HepG2 (cell line): ENCODE measurements around the gene VPS9D1. TPM values are rescaled to one million over a fixed set of nuclear protein-coding genes. Genes with fewer than 3 reads are reported as not detected.
A peak's percentile ranks its signal among the peaks of the same experiment; 100 is the strongest.

ENCODE experiments used
- ADNP ChIP-seq: sonication (generic); formaldehyde crosslinking; IDR thresholded peaks from 2 replicates; pipeline ENCODE4 v1.4.0; 2020; ENCODE audit warnings: missing genetic modification reagents
- BORCS8-MEF2B ChIP-seq: sonication (generic); formaldehyde crosslinking; IDR thresholded peaks from 2 replicates; pipeline ENCODE4 v1.8.0; 2022; ENCODE audit warnings: mild to moderate bottlenecking, missing genetic modification reagents
- CREB3 ChIP-seq: sonication (generic); formaldehyde crosslinking; IDR thresholded peaks from 2 replicates; pipeline ENCODE4 v1.5.0; 2020; ENCODE audit warnings: missing genetic modification reagents
- DMTF1 ChIP-seq: sonication (generic); formaldehyde crosslinking; IDR thresholded peaks from 2 replicates; pipeline ENCODE4 v1.4.0; 2020; ENCODE audit warnings: mild to moderate bottlenecking, missing genetic modification reagents
- ETS1 ChIP-seq: sonication (generic); formaldehyde crosslinking; IDR thresholded peaks from 2 replicates; pipeline ENCODE4 v1.4.0; 2020; ENCODE audit warnings: missing genetic modification reagents
- ETV5 ChIP-seq: IDR thresholded peaks from 2 replicates; pipeline ENCODE4 v1.6.1; 2018; ENCODE audit warnings: missing biosample characterization, missing genetic modification reagents, inconsistent platforms, borderline replicate concordance
- HOXD1 ChIP-seq: sonication (generic); formaldehyde crosslinking; IDR thresholded peaks from 2 replicates; pipeline ENCODE4 v1.5.0; 2020; ENCODE audit warnings: missing genetic modification reagents
- MTA3 ChIP-seq: sonication (generic); formaldehyde crosslinking; IDR thresholded peaks from 2 replicates; pipeline ENCODE4 v1.4.0; 2020; ENCODE audit warnings: missing genetic modification reagents
- NR1H2 ChIP-seq: sonication (generic); formaldehyde crosslinking; IDR thresholded peaks from 2 replicates; pipeline ENCODE4 v1.8.1; 2022; ENCODE audit warnings: low read depth, missing genetic modification reagents, borderline replicate concordance
- PAWR ChIP-seq: sonication (generic); formaldehyde crosslinking; IDR thresholded peaks from 2 replicates; pipeline ENCODE4 v1.4.0; 2020; ENCODE audit warnings: missing genetic modification reagents, mild to moderate bottlenecking, borderline replicate concordance
- PAXIP1 ChIP-seq: sonication (generic); formaldehyde crosslinking; conservative IDR thresholded peaks from 2 replicates; pipeline ENCODE4 v1.4.0; 2020; ENCODE audit warnings: mild to moderate bottlenecking, missing genetic modification reagents, moderate library complexity
- REXO4 ChIP-seq: sonication (generic); formaldehyde crosslinking; IDR thresholded peaks from 2 replicates; pipeline ENCODE4 v1.8.0; 2022; ENCODE audit warnings: missing genetic modification reagents, mild to moderate bottlenecking, borderline replicate concordance
- SMARCE1 ChIP-seq: fragments of 450-650 bp; IDR thresholded peaks from 2 replicates; pipeline ENCODE4 v1.6.1; 2017; ENCODE audit warnings: borderline replicate concordance
- TBX3 ChIP-seq: fragments of 450-650 bp; IDR thresholded peaks from 2 replicates; pipeline ENCODE4 v1.6.1; 2017; ENCODE audit warnings: antibody characterized with exemption, mild to moderate bottlenecking, inconsistent platforms, borderline replicate concordance
- ZBTB49 ChIP-seq: sonication (generic); formaldehyde crosslinking; IDR thresholded peaks from 2 replicates; pipeline ENCODE4 v1.4.0; 2020; ENCODE audit warnings: missing genetic modification reagents, borderline replicate concordance
- ZNF225 ChIP-seq: sonication (generic); formaldehyde crosslinking; IDR thresholded peaks from 2 replicates; pipeline ENCODE4 v1.4.0; 2020; ENCODE audit warnings: mild to moderate bottlenecking, missing genetic modification reagents
- ZNF235 ChIP-seq: sonication (generic); formaldehyde crosslinking; IDR thresholded peaks from 2 replicates; pipeline ENCODE4 v1.8.1; 2023; ENCODE audit warnings: mild to moderate bottlenecking, missing genetic modification reagents, borderline replicate concordance
- ZNF563 ChIP-seq: sonication (generic); formaldehyde crosslinking; IDR thresholded peaks from 2 replicates; pipeline ENCODE4 v1.8.0; 2022; ENCODE audit warnings: mild to moderate bottlenecking, moderate library complexity, missing genetic modification reagents
- ZNF570 ChIP-seq: sonication (generic); formaldehyde crosslinking; IDR thresholded peaks from 2 replicates; pipeline ENCODE4 v1.4.0; 2020; ENCODE audit warnings: mild to moderate bottlenecking, missing genetic modification reagents, borderline replicate concordance
- ZNF614 ChIP-seq: IDR thresholded peaks from 2 replicates; pipeline ENCODE4 v1.6.1; 2018; ENCODE audit warnings: missing biosample characterization, missing genetic modification reagents, inconsistent platforms, borderline replicate concordance
- ZNF816 ChIP-seq: sonication (generic); formaldehyde crosslinking; IDR thresholded peaks from 2 replicates; pipeline ENCODE4 v1.8.0; 2022; ENCODE audit warnings: missing genetic modification reagents, mild to moderate bottlenecking, borderline replicate concordance
- polyA plus RNA-seq, 8 experiments: library from polyadenylated mRNA; depleted of rRNA in 3 of 8; stranded (reverse) in 7 of 8; unstranded in 1 of 8; fragments of >200 nt; fragmentation: Illumina TruSeq in 4 of 8; extraction: Trizol in 4 of 8; gene quantifications; 2 replicates each; pipeline versions ENCODE4 v1.2.1 to v1.2.3, GENCODE V29; 2011 to 2016; ENCODE audit warnings: low read depth in 4 of 8, missing spikeins in 1 of 8, mixed read lengths in 1 of 8; ENCODE audit not compliant: insufficient read depth in 1 of 8
- total RNA-seq, 5 experiments: library from RNA; depleted of rRNA; stranded (reverse); fragments of >200 nt; fragmentation: Illumina TruSeq; extraction: Trizol; gene quantifications; 2 replicates each; pipeline ENCODE4 v1.2.3, GENCODE V29; 2016; ENCODE audit warnings: low read depth in 1 of 5

The VPS9D1 gene
- total and polyA plus RNA-seq, 2 of the 13 experiments (the other 11 are each of a cell fraction or from before 2014, with no cell fraction given), result 10.1 to 13.2 TPM

- TF ChIP-seq ETV5 (CRISPR knock-in tag) (no peak), DMTF1 (CRISPR knock-in tag) (no peak), ZNF563 (CRISPR knock-in tag) (no peak), ZNF816 (CRISPR knock-in tag) (no peak), ZNF614 (CRISPR knock-in tag) (no peak), ZBTB49 (CRISPR knock-in tag) (no peak), ZNF225 (CRISPR knock-in tag) (no peak), SMARCE1 (no peak), HOXD1 (no peak), MTA3 (CRISPR knock-in tag) (no peak), REXO4 (CRISPR knock-in tag) (0 out of 2 replicates have a peak, but pooled peaks have one; percentile 44), ZNF570 (no peak), ZNF235 (no peak), ADNP (CRISPR knock-in tag) (no peak), ETS1 (CRISPR knock-in tag) (no peak), TBX3 (no peak), PAXIP1 (CRISPR knock-in tag) (peak; percentile 49), CREB3 (no peak), BORCS8-MEF2B (CRISPR knock-in tag) (no peak; the same call in 1 of the 2 replicates), PAWR (CRISPR knock-in tag) (no peak), NR1H2 (no peak)
Measured at GRCh38 chr16:89720551-89720812, 216 bp downstream of the VPS9D1 start (continued).
